ENCODE data around the gene MSH6. TPM values are rescaled to one million over a fixed set of nuclear protein-coding genes. Genes with fewer than 3 reads are reported as not detected.

The MSH6 gene
- total and polyA plus RNA-seq, 9 of the 15 experiments (the other 6 are each of a cell fraction or from before 2014, with no cell fraction given): 15.3 to 147 (median 80.5) TPM

DNA sequence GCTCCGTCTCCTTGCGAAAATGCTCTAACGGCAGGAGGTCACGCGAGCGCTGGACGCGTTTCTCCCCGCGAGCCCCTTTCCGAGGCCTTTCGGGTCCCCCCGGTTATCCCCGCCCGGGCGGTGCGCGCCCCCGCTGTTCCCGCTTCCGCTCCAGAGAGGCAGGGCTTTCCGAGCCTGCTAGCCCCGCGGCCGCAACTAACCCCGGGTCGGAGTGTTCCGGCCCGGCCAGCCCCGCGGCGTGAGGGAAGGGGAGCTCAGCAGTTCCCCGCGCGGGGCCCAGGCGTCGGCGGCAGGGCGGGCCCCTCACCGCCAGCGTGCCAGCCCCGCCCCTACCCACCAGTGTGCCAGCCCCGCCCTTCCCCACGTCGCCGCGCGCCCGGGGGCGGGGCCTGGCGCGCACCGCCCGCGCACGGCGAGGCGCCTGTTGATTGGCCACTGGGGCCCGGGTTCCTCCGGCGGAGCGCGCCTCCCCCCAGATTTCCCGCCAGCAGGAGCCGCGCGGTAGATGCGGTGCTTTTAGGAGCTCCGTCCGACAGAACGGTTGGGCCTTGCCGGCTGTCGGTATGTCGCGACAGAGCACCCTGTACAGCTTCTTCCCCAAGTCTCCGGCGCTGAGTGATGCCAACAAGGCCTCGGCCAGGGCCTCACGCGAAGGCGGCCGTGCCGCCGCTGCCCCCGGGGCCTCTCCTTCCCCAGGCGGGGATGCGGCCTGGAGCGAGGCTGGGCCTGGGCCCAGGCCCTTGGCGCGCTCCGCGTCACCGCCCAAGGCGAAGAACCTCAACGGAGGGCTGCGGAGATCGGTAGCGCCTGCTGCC lies at the start of gene MSH6 (continued):
- TF ChIP-seq RBBP5 (IDR thresholded peaks at IDR 0.05; ENCODE audit: borderline replicate concordance, insufficient read depth, low read length, poor library complexity, severe bottlenecking) (peak; percentile 83), RBM14 (IDR thresholded peaks at IDR 0.05; ENCODE audit: borderline replicate concordance, insufficient read depth, low read depth, low read length) (no peak), HDAC8 (tag; IDR thresholded peaks at IDR 0.05) (no peak), GABPB1 (CRISPR knock-in tag; IDR thresholded peaks at IDR 0.05) (0 out of 2 replicates have a peak, but pooled peaks have one; percentile 9), POLR3G (IDR thresholded peaks at IDR 0.05; ENCODE audit: extremely low read depth, insufficient read length, insufficient replicate concordance) (no peak), NCOA4 (IDR thresholded peaks at IDR 0.05; ENCODE audit: partially characterized antibody) (no peak), ERF (CRISPR knock-in tag; IDR thresholded peaks at IDR 0.05) (no peak), MITF (IDR thresholded peaks at IDR 0.05) (no peak), STAT5B (CRISPR knock-in tag; IDR thresholded peaks at IDR 0.05) (no peak), HOXB6 (CRISPR knock-in tag; IDR thresholded peaks at IDR 0.05; ENCODE audit: borderline replicate concordance) (no peak), ZNF830 (CRISPR knock-in tag; IDR thresholded peaks at IDR 0.05) (0 out of 2 replicates have a peak, but pooled peaks have one; percentile 55), CBX8 (IDR thresholded peaks at IDR 0.05; ENCODE audit: borderline replicate concordance, extremely low read depth, low read depth, low read length, poor library complexity, severe bottlenecking) (no peak), KLF16 (IDR thresholded peaks at IDR 0.05) (no peak), ARID4B (CRISPR knock-in tag; IDR thresholded peaks at IDR 0.05) (0 out of 2 replicates have a peak, but pooled peaks have one; percentile 50), TCFL5 (CRISPR knock-in tag; conservative IDR thresholded peaks at IDR 0.05) (no peak), ZNF140 (CRISPR knock-in tag; IDR thresholded peaks at IDR 0.05) (no peak), GTF2F1 (IDR thresholded peaks at IDR 0.05; ENCODE audit: low read depth, low read length) (no peak)
- TF ChIP-seq, protein P1, sequence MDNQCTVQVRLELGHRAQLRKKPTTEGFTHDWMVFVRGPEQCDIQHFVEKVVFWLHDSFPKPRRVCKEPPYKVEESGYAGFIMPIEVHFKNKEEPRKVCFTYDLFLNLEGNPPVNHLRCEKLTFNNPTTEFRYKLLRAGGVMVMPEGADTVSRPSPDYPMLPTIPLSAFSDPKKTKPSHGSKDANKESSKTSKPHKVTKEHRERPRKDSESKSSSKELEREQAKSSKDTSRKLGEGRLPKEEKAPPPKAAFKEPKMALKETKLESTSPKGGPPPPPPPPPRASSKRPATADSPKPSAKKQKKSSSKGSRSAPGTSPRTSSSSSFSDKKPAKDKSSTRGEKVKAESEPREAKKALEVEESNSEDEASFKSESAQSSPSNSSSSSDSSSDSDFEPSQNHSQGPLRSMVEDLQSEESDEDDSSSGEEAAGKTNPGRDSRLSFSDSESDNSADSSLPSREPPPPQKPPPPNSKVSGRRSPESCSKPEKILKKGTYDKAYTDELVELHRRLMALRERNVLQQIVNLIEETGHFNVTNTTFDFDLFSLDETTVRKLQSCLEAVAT (IDR thresholded peaks at IDR 0.05): no peak
- TF ChIP-seq, protein P2, sequence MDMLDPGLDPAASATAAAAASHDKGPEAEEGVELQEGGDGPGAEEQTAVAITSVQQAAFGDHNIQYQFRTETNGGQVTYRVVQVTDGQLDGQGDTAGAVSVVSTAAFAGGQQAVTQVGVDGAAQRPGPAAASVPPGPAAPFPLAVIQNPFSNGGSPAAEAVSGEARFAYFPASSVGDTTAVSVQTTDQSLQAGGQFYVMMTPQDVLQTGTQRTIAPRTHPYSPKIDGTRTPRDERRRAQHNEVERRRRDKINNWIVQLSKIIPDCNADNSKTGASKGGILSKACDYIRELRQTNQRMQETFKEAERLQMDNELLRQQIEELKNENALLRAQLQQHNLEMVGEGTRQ (CRISPR knock-in tag; IDR thresholded peaks at IDR 0.05): peak; percentile 3; the same call in 1 of the 2 replicates
